Caco-2 (cell line): ENCODE measurements around the gene S1PR2. TPM values are rescaled to one million over a fixed set of nuclear protein-coding genes. Genes with fewer than 3 reads are reported as not detected.

Source experiments
- BruUV-seq: library from RNA; stranded (reverse); fragments of 400-500 nt; replicated peaks from 2 replicates; lab custom pipeline; 2021; lab: Mats Ljungman, UMichigan
- CTCF ChIA-PET: fragments of 300-600 bp; sonication (Branson Sonifier 250); formaldehyde crosslinking; loops from one replicate; lab custom pipeline; 2022; ENCODE audit warnings: antibody characterized with exemption; lab: Charles Lee
- POLR2A ChIA-PET: fragments of 300-600 bp; sonication (Branson Sonifier 250); formaldehyde crosslinking; loops from one replicate; lab custom pipeline; 2022; ENCODE audit warnings: antibody characterized with exemption; lab: Charles Lee
- DNase-seq, 2 experiments: peaks; one replicate each; pipeline versions ENCODE4 v3.0.0 to v3.0.0-alpha.2; 2020 to 2022
- H3K27me3 ChIP-seq: replicated peaks from 2 replicates; pipeline ENCODE4 v1.6.0; 2011; ENCODE audit warnings: low read length; ENCODE audit not compliant: control insufficient read depth, insufficient read depth
- H3K36me3 ChIP-seq: 2 replicates; pipeline ENCODE4 v1.5.1; 2011; ENCODE audit warnings: low read length; ENCODE audit not compliant: control insufficient read depth, insufficient read depth
- H3K4me1 ChIP-seq: fragments of 250-450 bp; sonication (Bioruptor Pico); 2 replicates; pipeline ENCODE4 v1.5.1; 2020; ENCODE audit warnings: mild to moderate bottlenecking
- H3K4me3 ChIP-seq: 2 replicates; pipeline ENCODE4 v1.5.1; 2011; ENCODE audit warnings: low read depth, mild to moderate bottlenecking, control low read depth, low read length
- H3K9me3 ChIP-seq: fragments of 250-450 bp; sonication (Bioruptor Pico); 2 replicates; pipeline ENCODE4 v1.5.1; 2020; ENCODE audit warnings: mild to moderate bottlenecking, moderate library complexity
- H3K27ac Mint-ChIP-seq: one replicate; pipeline ENCODE4 v1.8.0; 2022; ENCODE audit warnings: mixed read lengths; ENCODE audit not compliant: unreplicated experiment
- H3K27me3 Mint-ChIP-seq: one replicate; pipeline ENCODE4 v1.8.0; 2022; ENCODE audit warnings: mixed read lengths; ENCODE audit not compliant: insufficient read depth, unreplicated experiment
- H3K36me3 Mint-ChIP-seq: one replicate; pipeline ENCODE4 v1.8.0; 2022; ENCODE audit warnings: mild to moderate bottlenecking, mixed read lengths; ENCODE audit not compliant: insufficient read depth, unreplicated experiment
- H3K4me1 Mint-ChIP-seq: one replicate; pipeline ENCODE4 v1.8.0; 2022; ENCODE audit warnings: low read depth, mixed read lengths; ENCODE audit not compliant: unreplicated experiment
- H3K4me3 Mint-ChIP-seq: one replicate; pipeline ENCODE4 v1.8.0; 2022; ENCODE audit warnings: mild to moderate bottlenecking, moderate library complexity, mixed read lengths; ENCODE audit not compliant: unreplicated experiment
- H3K9me3 Mint-ChIP-seq: one replicate; pipeline ENCODE4 v1.8.0; 2022; ENCODE audit warnings: mixed read lengths; ENCODE audit not compliant: unreplicated experiment
- intact Hi-C: fragments of 100-400 bp; cut with micrococcal nuclease; formaldehyde crosslinking; loops from one replicate; pipeline ENCODE4 v1.10.0; 2022; ENCODE audit not compliant: unreplicated experiment
- total RNA-seq: library from RNA; stranded (reverse); gene quantifications from 2 replicates; pipeline ENCODE4 v1.2.3, GENCODE V29; 2022
- TF ChIP-seq, protein P1 (sequence below), 2 experiments: fragments of 200-600 bp in 1 of 2; IDR thresholded peaks; 1 replicate in 1 of 2; 2 replicates in 1 of 2; pipeline versions ENCODE4 v1.5.1 to v1.8.0; 2011 to 2022; ENCODE audit warnings: antibody characterized with exemption in 1 of 2, control low read depth in 1 of 2, inconsistent platforms in 1 of 2, low read depth in 1 of 2, low read length in 1 of 2, mild to moderate bottlenecking in 1 of 2, moderate library complexity in 1 of 2; ENCODE audit not compliant: insufficient read depth in 1 of 2, severe bottlenecking in 1 of 2, unreplicated experiment in 1 of 2

Gene S1PR2
- total RNA-seq, 1 experiment from 2014 or later: 6.2 TPM

- Mint-ChIP-seq H3K9me3 (no peaks in the 10 kb centered on the region), H3K36me3 (peaks cover 45% of the 10 kb centered on the region), H3K27ac (peak within 1 kb of the TSS; percentile 94), H3K4me3 (peak within 1 kb of the TSS; percentile 93), H3K27me3 (no peaks in the 10 kb centered on the region), H3K4me1 (no peaks in the 10 kb centered on the region)
- no peaks in the 10 kb centered on the region for H3K27me3 ChIP-seq
- BruUV-seq: TSS peak; percentile 59
- DNase-seq: peak; percentile 95 to 97
- intact Hi-C loops: loop anchor here (1.0 to 5.0 kb wide), 2 partner anchors 60 to 132 kb away; partner anchors contain the start of gene DNMT1
- POLR2A ChIA-PET: interaction anchor here (0.6 kb wide), 2 partner anchors 21 to 156 kb away, joined by 3 read pairs; no protein-coding TSS in a partner anchor
- TF ChIP-seq, protein P1, sequence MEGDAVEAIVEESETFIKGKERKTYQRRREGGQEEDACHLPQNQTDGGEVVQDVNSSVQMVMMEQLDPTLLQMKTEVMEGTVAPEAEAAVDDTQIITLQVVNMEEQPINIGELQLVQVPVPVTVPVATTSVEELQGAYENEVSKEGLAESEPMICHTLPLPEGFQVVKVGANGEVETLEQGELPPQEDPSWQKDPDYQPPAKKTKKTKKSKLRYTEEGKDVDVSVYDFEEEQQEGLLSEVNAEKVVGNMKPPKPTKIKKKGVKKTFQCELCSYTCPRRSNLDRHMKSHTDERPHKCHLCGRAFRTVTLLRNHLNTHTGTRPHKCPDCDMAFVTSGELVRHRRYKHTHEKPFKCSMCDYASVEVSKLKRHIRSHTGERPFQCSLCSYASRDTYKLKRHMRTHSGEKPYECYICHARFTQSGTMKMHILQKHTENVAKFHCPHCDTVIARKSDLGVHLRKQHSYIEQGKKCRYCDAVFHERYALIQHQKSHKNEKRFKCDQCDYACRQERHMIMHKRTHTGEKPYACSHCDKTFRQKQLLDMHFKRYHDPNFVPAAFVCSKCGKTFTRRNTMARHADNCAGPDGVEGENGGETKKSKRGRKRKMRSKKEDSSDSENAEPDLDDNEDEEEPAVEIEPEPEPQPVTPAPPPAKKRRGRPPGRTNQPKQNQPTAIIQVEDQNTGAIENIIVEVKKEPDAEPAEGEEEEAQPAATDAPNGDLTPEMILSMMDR (IDR thresholded peaks at IDR 0.05; ENCODE audit: insufficient read depth in 1 of 2, low read depth in 1 of 2, low read length in 1 of 2, severe bottlenecking in 1 of 2, unreplicated experiment in 1 of 2): no peak
- no peaks in the 10 kb centered on the region for H3K9me3 ChIP-seq
- CTCF ChIA-PET: interaction anchor here (0.6 to 1.2 kb wide), 4 partner anchors 40 to 139 kb away, joined by 3 to 5 read pairs (median 4); no protein-coding TSS in a partner anchor
- peaks cover 4% of the 10 kb centered on the region; the same call in 1 of the 2 replicates for H3K4me1 ChIP-seq
- H3K4me3 ChIP-seq: peak within 1 kb of the TSS; percentile 93
- no peaks in the 10 kb centered on the region; the same call in 1 of the 2 replicates for H3K36me3 ChIP-seq
Measured at GRCh38 chr19:10251792-10252694, 20.9 kb upstream of the S1PR2 start, which contains the start of gene MRPL4. MRPL4 (plus strand) TSS chr19:10252214; CDS start chr19:10252254, 40 bp downstream.

DNA sequence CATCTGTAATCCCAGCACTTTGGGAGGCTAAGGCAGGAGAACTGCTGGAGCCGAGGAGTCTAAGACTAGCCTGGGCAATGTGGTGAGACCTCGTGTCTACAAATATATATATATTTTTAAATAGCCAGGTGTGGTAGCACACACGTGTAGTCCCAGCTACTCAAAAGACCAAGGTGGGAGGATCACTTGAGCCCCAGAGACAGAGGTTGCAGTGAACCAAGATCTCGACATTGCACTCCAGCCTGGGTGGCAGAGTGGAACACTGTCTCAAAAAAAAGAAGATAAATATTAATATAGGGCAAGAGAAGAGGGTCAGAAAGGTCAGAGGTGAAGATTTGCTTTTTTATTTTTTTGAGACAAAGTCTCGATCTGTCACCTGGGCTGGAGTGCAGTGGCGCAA, 15.4 kb upstream of the S1PR2 start:
- H3K9me3 ChIP-seq: no peaks in the 10 kb centered on the region
- no peaks in the 10 kb centered on the region for H3K27me3 Mint-ChIP-seq
- no peak overlapping the region for H3K27ac Mint-ChIP-seq
- H3K4me3 Mint-ChIP-seq: no peak overlapping the region
- H3K4me1 Mint-ChIP-seq: peaks cover 6% of the 10 kb centered on the region
- H3K27me3 ChIP-seq: no peaks in the 10 kb centered on the region
- no peaks in the 10 kb centered on the region for H3K36me3 ChIP-seq
- peaks cover 4% of the 10 kb centered on the region; the same call in 1 of the 2 replicates for H3K4me1 ChIP-seq
- no peak for DNase-seq
- H3K4me3 ChIP-seq: no peak overlapping the region
- POLR2A ChIA-PET: no interaction called here
- no TSS peak for BruUV-seq
- peaks cover 2% of the 10 kb centered on the region for H3K36me3 Mint-ChIP-seq
- intact Hi-C loops: no loop called here
- H3K9me3 Mint-ChIP-seq: no peaks in the 10 kb centered on the region
- TF ChIP-seq, protein P1 (IDR thresholded peaks at IDR 0.05; ENCODE audit: insufficient read depth in 1 of 2, low read depth in 1 of 2, low read length in 1 of 2, severe bottlenecking in 1 of 2, unreplicated experiment in 1 of 2): no peak
- CTCF ChIA-PET: no interaction called here

DNA sequence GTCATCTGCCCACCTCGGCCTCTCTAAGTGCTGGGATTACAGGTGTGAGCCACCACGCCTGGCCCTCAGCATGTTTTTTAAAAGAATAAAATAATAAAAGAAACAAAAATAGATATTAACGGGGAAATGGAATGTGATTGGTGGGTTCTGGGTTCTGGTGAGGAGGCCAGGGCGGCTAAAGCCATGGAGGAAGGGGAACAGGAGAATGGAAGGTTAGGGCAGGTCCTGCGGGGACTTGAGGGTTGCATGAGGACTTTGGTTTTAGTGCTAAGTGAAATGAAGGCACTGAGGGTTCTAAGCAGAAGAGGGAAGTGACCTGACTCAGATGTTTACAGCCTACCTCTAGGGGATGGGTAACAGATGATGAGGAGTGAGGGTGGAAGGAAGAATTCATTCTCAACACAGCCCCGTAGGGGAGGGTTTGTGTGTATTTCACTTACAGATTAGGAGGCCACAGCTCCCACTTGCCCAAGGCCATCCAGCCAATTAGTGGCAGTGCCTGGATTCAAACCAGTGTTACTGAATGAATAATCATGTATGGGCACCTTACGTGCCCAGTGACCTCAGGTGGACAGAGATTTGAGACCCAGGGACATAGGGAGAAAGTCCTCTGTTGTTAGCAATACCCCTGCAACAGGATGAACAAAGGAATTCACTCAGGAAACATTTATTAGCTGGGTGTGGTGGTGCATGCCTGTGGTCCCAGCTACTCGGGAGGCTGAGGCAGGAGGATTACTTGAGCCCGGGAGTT, 14.2 kb upstream of the S1PR2 start:
- Mint-ChIP-seq H3K9me3 (no peaks in the 10 kb centered on the region), H3K4me1 (peaks cover 6% of the 10 kb centered on the region), H3K36me3 (no peaks in the 10 kb centered on the region), H3K4me3 (no peak overlapping the region), H3K27me3 (no peaks in the 10 kb centered on the region), H3K27ac (no peak overlapping the region)
- no TSS peak for BruUV-seq
- peaks cover under 1% of the 10 kb centered on the region; the same call in 1 of the 2 replicates for H3K4me1 ChIP-seq
- DNase-seq: no peak
- TF ChIP-seq, protein P1 (IDR thresholded peaks at IDR 0.05; ENCODE audit: insufficient read depth in 1 of 2, low read depth in 1 of 2, low read length in 1 of 2, severe bottlenecking in 1 of 2, unreplicated experiment in 1 of 2): no peak
- no peak overlapping the region for H3K4me3 ChIP-seq
- intact Hi-C loops: no loop called here
- POLR2A ChIA-PET: no interaction called here
- CTCF ChIA-PET: no interaction called here
- H3K9me3 ChIP-seq: no peaks in the 10 kb centered on the region
- no peaks in the 10 kb centered on the region for H3K36me3 ChIP-seq
- no peaks in the 10 kb centered on the region for H3K27me3 ChIP-seq
